HG02884 (cell line): Measurements from ENCODE around the gene HLA-DMB.
A peak's percentile ranks its signal among the peaks of the same experiment; 100 is the strongest.

ENCODE experiments used
- ATAC-seq: cut with Tn5 transposase; IDR thresholded peaks from one replicate; pipeline ENCODE4 v1.9.1; 2021; ENCODE audit warnings: mild to moderate bottlenecking, moderate library complexity; ENCODE audit not compliant: unreplicated experiment

HLA-DMB gene

GRCh38 chr6:32971581-32972352 is 30.9 kb upstream of the HLA-DMB start:
- ATAC-seq = peak; percentile 41

GRCh38 chr6:32971242-32971580 is 30.4 kb upstream of the HLA-DMB start:
- no peak for ATAC-seq

GRCh38 chr6:32970413-32971241 is 29.8 kb upstream of the HLA-DMB start:
- ATAC-seq = no peak

GRCh38 chr6:32969685-32970412 is 29.0 kb upstream of the HLA-DMB start:
- no peak for ATAC-seq

GRCh38 chr6:32968867-32969684 is 28.2 kb upstream of the HLA-DMB start:
- ATAC-seq = no peak

GRCh38 chr6:32968093-32968866 is 27.5 kb upstream of the HLA-DMB start, which contains the start of gene BRD2:
Gene BRD2 (plus strand): TSS chr6:32968594. CDS start chr6:32972899, 4,305 bp downstream.
- peak; percentile 30 for ATAC-seq

GRCh38 chr6:32967151-32968091 is 26.6 kb upstream of the HLA-DMB start:
- no peak for ATAC-seq

GRCh38 chr6:32964776-32965175 is 23.9 kb upstream of the HLA-DMB start:
- ATAC-seq = no peak

GRCh38 chr6:32963866-32964265 is 23.0 kb upstream of the HLA-DMB start:
- no peak for ATAC-seq

GRCh38 chr6:32962213-32962826 is 21.5 kb upstream of the HLA-DMB start:
- no peak for ATAC-seq

GRCh38 chr6:32960563-32960962 is 19.7 kb upstream of the HLA-DMB start:
- no peak for ATAC-seq

GRCh38 chr6:32956176-32956575 is 15.3 kb upstream of the HLA-DMB start:
- ATAC-seq = no peak

GRCh38 chr6:32954986-32955802 is 14.4 kb upstream of the HLA-DMB start:
- ATAC-seq = no peak

- no peak for ATAC-seq
These were observed 13.4 kb upstream of the HLA-DMB start for GRCh38 chr6:32954267-32954666.

- ATAC-seq = no peak
These were observed 12.9 kb upstream of the HLA-DMB start for GRCh38 chr6:32953775-32954174.

GRCh38 chr6:32952817-32953739 is 12.2 kb upstream of the HLA-DMB start, which contains the start of gene HLA-DMA:
Gene HLA-DMA (minus strand): TSS chr6:32953097. CDS start chr6:32953036, 61 bp downstream.
- ATAC-seq = peak; percentile 75
